ENCODE measurements around the gene FOXK1. TPM values are rescaled to one million over a fixed set of nuclear protein-coding genes. Genes with fewer than 3 reads are reported as not detected.

FOXK1 gene
- total and polyA plus RNA-seq, 9 of the 15 experiments (the other 6 are each of a cell fraction or from before 2014, with no cell fraction given): 0.32 to 45.5 (median 8.1) TPM

DNA sequence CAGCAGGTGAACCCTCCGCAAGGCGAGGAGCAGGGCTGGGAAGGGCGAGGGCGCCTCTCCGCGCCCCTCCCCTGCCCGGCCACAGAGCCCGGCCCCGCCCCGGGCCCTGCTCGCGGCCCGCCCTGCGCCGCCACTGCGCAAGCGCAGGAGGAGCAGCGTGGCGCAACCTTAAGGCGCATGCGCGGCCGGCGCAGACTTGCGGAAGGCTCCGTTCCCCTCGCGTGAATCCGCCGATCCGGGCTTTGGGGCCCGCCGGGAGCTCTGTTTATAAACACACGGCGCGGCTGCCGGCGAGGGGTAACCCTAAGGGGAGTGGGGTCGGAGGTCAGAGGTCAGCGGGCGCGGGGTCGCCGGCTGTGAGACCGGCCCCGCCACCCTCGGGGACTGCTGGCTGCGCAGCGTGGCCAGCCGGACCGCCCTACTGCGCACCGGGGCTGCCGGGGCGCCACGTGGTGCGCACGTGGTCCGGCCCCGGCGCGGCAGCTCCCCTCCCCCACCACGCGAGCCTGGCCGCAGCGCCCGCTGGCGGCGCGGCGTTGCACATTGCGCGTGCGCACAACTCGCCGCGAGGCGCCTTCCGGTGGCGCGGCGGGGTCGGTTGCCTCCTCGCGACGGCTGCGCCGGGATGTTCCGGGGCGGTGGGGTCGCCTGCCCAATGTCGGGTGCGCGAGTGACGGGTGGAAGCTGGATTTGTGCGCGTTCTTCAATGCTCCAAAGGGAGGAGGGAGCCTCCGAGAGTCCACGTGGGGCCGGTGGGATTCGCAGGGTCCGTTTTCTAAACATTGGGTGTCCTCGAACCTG is 40.2 kb upstream of the FOXK1 start (continued):
- TF ChIP-seq, protein P1, sequence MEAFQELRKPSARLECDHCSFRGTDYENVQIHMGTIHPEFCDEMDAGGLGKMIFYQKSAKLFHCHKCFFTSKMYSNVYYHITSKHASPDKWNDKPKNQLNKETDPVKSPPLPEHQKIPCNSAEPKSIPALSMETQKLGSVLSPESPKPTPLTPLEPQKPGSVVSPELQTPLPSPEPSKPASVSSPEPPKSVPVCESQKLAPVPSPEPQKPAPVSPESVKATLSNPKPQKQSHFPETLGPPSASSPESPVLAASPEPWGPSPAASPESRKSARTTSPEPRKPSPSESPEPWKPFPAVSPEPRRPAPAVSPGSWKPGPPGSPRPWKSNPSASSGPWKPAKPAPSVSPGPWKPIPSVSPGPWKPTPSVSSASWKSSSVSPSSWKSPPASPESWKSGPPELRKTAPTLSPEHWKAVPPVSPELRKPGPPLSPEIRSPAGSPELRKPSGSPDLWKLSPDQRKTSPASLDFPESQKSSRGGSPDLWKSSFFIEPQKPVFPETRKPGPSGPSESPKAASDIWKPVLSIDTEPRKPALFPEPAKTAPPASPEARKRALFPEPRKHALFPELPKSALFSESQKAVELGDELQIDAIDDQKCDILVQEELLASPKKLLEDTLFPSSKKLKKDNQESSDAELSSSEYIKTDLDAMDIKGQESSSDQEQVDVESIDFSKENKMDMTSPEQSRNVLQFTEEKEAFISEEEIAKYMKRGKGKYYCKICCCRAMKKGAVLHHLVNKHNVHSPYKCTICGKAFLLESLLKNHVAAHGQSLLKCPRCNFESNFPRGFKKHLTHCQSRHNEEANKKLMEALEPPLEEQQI (IDR thresholded peaks at IDR 0.05): no peak
- TF ChIP-seq SMARCE1 (IDR thresholded peaks at IDR 0.05) (no peak), TAF7 (tag; IDR thresholded peaks at IDR 0.05) (peak; percentile 75), STAG1 (CRISPR knock-in tag; IDR thresholded peaks at IDR 0.05; ENCODE audit: borderline replicate concordance) (peak; percentile 67), MTA2 (IDR thresholded peaks at IDR 0.05; ENCODE audit: low read depth) (peak; percentile 74), ZNF263 (CRISPR knock-in tag; IDR thresholded peaks at IDR 0.05; ENCODE audit: borderline replicate concordance) (peak; percentile 49), SIX5 (IDR thresholded peaks at IDR 0.05; ENCODE audit: borderline replicate concordance in 1 of 2, insufficient read depth in 1 of 2, low read depth in 1 of 2, low read length in 2 of 2) (peak; percentile 25 to 36; a peak in 2 of 4 replicates), ZSCAN32 (CRISPR knock-in tag; IDR thresholded peaks at IDR 0.05) (0 out of 2 replicates have a peak, but pooled peaks have one; percentile 51), TCF7L2 (IDR thresholded peaks at IDR 0.05; ENCODE audit: low read depth, low read length) (no peak), NR4A1 (CRISPR knock-in tag; IDR thresholded peaks at IDR 0.05) (no peak), NR4A1 (tag; IDR thresholded peaks at IDR 0.05) (peak; percentile 91), PML (IDR thresholded peaks at IDR 0.05; ENCODE audit: low read length) (peak; percentile 79)
- TF ChIP-seq, protein P2, sequence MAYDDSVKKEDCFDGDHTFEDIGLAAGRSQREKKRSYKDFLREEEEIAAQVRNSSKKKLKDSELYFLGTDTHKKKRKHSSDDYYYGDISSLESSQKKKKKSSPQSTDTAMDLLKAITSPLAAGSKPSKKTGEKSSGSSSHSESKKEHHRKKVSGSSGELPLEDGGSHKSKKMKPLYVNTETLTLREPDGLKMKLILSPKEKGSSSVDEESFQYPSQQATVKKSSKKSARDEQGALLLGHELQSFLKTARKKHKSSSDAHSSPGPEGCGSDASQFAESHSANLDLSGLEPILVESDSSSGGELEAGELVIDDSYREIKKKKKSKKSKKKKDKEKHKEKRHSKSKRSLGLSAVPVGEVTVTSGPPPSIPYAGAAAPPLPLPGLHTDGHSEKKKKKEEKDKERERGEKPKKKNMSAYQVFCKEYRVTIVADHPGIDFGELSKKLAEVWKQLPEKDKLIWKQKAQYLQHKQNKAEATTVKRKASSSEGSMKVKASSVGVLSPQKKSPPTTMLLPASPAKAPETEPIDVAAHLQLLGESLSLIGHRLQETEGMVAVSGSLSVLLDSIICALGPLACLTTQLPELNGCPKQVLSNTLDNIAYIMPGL (CRISPR knock-in tag; IDR thresholded peaks at IDR 0.05): peak; percentile 99
- TF ChIP-seq, protein P3, sequence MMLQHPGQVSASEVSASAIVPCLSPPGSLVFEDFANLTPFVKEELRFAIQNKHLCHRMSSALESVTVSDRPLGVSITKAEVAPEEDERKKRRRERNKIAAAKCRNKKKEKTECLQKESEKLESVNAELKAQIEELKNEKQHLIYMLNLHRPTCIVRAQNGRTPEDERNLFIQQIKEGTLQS (IDR thresholded peaks at IDR 0.05): no peak
- TF ChIP-seq, protein P3 (CRISPR knock-in tag; conservative IDR thresholded peaks at IDR 0.05): peak; percentile 88
- TF ChIP-seq, protein P4, sequence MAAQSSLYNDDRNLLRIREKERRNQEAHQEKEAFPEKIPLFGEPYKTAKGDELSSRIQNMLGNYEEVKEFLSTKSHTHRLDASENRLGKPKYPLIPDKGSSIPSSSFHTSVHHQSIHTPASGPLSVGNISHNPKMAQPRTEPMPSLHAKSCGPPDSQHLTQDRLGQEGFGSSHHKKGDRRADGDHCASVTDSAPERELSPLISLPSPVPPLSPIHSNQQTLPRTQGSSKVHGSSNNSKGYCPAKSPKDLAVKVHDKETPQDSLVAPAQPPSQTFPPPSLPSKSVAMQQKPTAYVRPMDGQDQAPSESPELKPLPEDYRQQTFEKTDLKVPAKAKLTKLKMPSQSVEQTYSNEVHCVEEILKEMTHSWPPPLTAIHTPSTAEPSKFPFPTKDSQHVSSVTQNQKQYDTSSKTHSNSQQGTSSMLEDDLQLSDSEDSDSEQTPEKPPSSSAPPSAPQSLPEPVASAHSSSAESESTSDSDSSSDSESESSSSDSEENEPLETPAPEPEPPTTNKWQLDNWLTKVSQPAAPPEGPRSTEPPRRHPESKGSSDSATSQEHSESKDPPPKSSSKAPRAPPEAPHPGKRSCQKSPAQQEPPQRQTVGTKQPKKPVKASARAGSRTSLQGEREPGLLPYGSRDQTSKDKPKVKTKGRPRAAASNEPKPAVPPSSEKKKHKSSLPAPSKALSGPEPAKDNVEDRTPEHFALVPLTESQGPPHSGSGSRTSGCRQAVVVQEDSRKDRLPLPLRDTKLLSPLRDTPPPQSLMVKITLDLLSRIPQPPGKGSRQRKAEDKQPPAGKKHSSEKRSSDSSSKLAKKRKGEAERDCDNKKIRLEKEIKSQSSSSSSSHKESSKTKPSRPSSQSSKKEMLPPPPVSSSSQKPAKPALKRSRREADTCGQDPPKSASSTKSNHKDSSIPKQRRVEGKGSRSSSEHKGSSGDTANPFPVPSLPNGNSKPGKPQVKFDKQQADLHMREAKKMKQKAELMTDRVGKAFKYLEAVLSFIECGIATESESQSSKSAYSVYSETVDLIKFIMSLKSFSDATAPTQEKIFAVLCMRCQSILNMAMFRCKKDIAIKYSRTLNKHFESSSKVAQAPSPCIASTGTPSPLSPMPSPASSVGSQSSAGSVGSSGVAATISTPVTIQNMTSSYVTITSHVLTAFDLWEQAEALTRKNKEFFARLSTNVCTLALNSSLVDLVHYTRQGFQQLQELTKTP (IDR thresholded peaks at IDR 0.05; ENCODE audit: low read depth in 1 of 2, partially characterized antibody in 2 of 2): peak in 1 of 2 experiments; percentile 57

Measured in K562 (cell line).